Activated CD4-positive, alpha-beta T cell treated with anti-CD3 and anti-CD28 coated beads for 48 hours (primary cell): ENCODE measurements around the gene ITIH4.
"Not testable (repeated sequence)": the region's sequence is repeated elsewhere in the genome, so short reads cannot be mapped to it uniquely, and the experiment has no call there.

Source experiments
- DNase-seq: peaks from one replicate; pipeline ENCODE4 v3.0.0-alpha.2; 2020

ITIH4 gene

GRCh38 chr3:52779837-52780585 is 50.5 kb downstream of the ITIH4 start:
- no peak for DNase-seq

- DNase-seq = no peak
These were observed 51.2 kb downstream of the ITIH4 start for GRCh38 chr3:52779011-52779836.

- no peak for DNase-seq
These were observed 52.3 kb downstream of the ITIH4 start for GRCh38 chr3:52777959-52778805.

- no peak for DNase-seq
These were observed 53.1 kb downstream of the ITIH4 start, which contains the start of gene ITIH1 for GRCh38 chr3:52777127-52777958. Gene ITIH1, plus strand, starts transcription at chr3:52777599. Its CDS starts 17 bp downstream, at chr3:52777616.

- DNase-seq = not testable (repeated sequence)
These were observed 54.0 kb downstream of the ITIH4 start for GRCh38 chr3:52776486-52776885.

GRCh38 chr3:52775877-52776276 is 54.6 kb downstream of the ITIH4 start:
- DNase-seq = no peak

- no peak for DNase-seq
These were observed 55.3 kb downstream of the ITIH4 start for GRCh38 chr3:52774901-52775864.

GRCh38 chr3:52774066-52774713 is 56.3 kb downstream of the ITIH4 start:
- DNase-seq = no peak

GRCh38 chr3:52773361-52774065 is 57.0 kb downstream of the ITIH4 start:
- no peak for DNase-seq

GRCh38 chr3:52771702-52772101 is 58.8 kb downstream of the ITIH4 start:
- no peak for DNase-seq

- DNase-seq = no peak
These were observed 59.2 kb downstream of the ITIH4 start for GRCh38 chr3:52771334-52771681.

- DNase-seq = peak; percentile 93
These were observed 59.8 kb downstream of the ITIH4 start, which contains the start of gene NEK4 for GRCh38 chr3:52770496-52771333. Gene NEK4, minus strand, starts transcription at chr3:52770940. Its CDS starts 194 bp downstream, at chr3:52770746.

- DNase-seq = no peak
These were observed 60.6 kb downstream of the ITIH4 start for GRCh38 chr3:52769786-52770455.

GRCh38 chr3:52763466-52763865 is 67.0 kb downstream of the ITIH4 start:
- no peak for DNase-seq
